IPS-NIHi7 (cell line): ENCODE results near the gene HOXC11.

Experiments
- DNase-seq: peaks from one replicate; pipeline ENCODE4 v3.0.0; 2012; ENCODE audit warnings: mixed read lengths; ENCODE audit errors: extremely low spot score

Gene HOXC11

GRCh38 chr12:53942467-53942997, 30.4 kb upstream of the HOXC11 start:
- no peak for DNase-seq

GRCh38 chr12:53944209-53944608, 28.7 kb upstream of the HOXC11 start:
- DNase-seq: no peak

GRCh38 chr12:53944907-53945847, 27.7 kb upstream of the HOXC11 start:
- DNase-seq: no peak

GRCh38 chr12:53947743-53948142, 25.2 kb upstream of the HOXC11 start:
- DNase-seq: no peak

- no peak for DNase-seq
Observed at GRCh38 chr12:53948650-53949593, 24.0 kb upstream of the HOXC11 start.

GRCh38 chr12:53949631-53950436, 23.1 kb upstream of the HOXC11 start:
- no peak for DNase-seq

- no peak for DNase-seq
Observed at GRCh38 chr12:53950437-53950773, 22.5 kb upstream of the HOXC11 start.

- no peak for DNase-seq
Observed at GRCh38 chr12:53950789-53951576, 21.9 kb upstream of the HOXC11 start.

GRCh38 chr12:53951577-53952334, 21.2 kb upstream of the HOXC11 start:
- DNase-seq: no peak

GRCh38 chr12:53952335-53952694, 20.6 kb upstream of the HOXC11 start:
- DNase-seq: no peak

GRCh38 chr12:53952871-53953734, 19.8 kb upstream of the HOXC11 start:
- peak; percentile 59 for DNase-seq

- no peak for DNase-seq
Observed at GRCh38 chr12:53953831-53954693, 18.9 kb upstream of the HOXC11 start.

GRCh38 chr12:53954694-53955035, 18.3 kb upstream of the HOXC11 start, which contains the start of gene HOXC12:
Gene HOXC12 (plus strand): TSS chr12:53954903. CDS start chr12:53954930, 27 bp downstream.
- no peak for DNase-seq

- no peak for DNase-seq
Observed at GRCh38 chr12:53955036-53955775, 17.7 kb upstream of the HOXC11 start.

- DNase-seq: no peak
Observed at GRCh38 chr12:53955776-53956250, 17.1 kb upstream of the HOXC11 start.

- DNase-seq: no peak
Observed at GRCh38 chr12:53956251-53956887, 16.6 kb upstream of the HOXC11 start.
